GM19372 (cell line): Measurements from ENCODE around the gene SERTAD3.
"Not testable (repeated sequence)": the region's sequence is repeated elsewhere in the genome, so short reads cannot be mapped to it uniquely, and the experiment has no call there.

Experiments used
- ATAC-seq: cut with Tn5 transposase; IDR thresholded peaks from one replicate; pipeline ENCODE4 v1.9.1; 2021; ENCODE audit warnings: mild to moderate bottlenecking, low read depth, moderate library complexity; ENCODE audit not compliant: unreplicated experiment

The SERTAD3 gene

DNA sequence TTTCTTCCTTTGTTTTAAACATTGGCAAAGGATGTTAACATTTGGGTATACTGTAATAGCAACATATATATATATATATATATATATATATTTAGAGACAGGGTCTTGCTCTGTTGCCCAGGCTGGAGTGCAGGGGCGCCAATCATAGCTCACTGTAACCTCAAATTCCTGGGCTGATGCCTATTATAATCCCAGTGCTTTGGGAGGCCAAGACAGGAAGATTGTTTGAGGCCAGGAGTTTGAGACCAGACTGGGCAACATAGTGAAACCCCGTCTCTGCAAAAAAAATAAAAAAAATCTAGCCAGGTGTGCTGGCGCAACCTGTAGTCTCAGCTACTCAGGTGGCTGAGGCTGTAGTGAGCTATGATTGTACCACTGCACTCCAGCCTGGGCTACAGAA, 16.1 kb upstream of the SERTAD3 start:
- ATAC-seq, result no peak

DNA sequence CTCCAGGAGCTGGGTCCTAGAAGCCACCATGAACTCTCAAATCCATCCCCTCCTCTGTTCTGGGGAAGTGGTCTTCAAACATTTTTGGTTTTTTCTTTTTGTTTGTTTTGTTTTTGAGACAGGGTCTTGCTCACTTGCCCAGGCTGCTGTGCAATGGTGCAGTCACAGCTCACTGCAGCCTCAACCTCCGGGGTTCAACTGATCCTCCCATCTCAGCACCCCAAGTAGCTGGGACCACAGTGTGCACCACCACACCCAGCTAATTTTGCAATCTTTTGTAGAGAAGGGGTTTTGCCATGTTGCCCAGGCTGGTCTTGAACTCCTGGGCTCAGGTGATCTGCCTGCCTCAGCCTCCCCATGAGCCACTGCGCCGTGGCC, 14.5 kb upstream of the SERTAD3 start:
- ATAC-seq, result no peak

DNA sequence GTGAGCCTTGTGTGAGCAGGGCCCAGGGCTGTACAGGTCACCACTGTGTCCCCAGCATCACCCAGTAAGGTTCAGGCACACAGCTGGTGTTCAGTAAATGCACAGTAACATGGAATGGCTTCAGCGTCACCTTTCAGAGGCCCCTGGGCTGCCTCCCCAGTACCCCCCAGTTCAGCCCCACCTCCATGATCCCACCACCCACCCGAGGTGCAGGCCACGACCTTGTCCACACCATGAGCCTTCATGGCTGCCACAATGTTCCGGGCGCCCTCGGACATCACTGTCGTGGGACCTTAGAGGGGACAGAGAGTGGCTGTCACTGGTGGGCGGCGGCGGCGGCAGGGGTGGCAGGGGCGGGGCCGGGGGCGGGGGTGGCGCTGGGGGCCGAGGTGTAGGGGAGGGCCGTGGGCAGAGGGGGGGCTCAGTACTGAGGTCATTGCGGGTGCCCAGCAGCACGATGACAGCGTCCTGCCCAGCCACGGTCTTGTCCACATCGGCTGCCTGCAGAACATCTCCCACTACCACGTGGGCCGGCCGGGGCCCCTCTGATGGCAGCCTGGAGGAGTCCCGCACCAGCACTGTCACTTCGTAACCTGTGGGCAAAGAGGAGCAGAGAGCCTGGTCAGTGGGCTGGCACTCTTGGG, 13.9 kb upstream of the SERTAD3 start:
- ATAC-seq, result no peak

DNA sequence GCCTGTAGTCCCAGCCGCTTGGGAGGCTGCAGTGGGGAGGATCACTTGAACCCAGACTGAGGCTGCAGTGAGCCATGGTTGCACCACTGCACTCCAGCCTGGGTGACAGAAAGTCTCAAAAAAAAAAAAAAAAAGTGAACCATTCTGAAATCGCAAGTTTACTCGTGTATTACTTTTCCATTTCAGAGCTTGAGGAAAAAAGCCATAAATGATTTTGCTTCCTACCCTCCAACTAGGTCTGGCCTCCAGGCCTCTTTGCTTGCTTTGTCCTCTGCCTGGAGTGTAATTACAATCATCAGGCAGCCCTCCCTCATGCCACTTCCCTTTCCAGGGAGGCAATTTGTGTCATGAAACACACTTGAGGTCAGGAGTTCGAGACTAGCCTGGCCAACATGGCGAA, 12.9 kb upstream of the SERTAD3 start:
- no peak for ATAC-seq

DNA sequence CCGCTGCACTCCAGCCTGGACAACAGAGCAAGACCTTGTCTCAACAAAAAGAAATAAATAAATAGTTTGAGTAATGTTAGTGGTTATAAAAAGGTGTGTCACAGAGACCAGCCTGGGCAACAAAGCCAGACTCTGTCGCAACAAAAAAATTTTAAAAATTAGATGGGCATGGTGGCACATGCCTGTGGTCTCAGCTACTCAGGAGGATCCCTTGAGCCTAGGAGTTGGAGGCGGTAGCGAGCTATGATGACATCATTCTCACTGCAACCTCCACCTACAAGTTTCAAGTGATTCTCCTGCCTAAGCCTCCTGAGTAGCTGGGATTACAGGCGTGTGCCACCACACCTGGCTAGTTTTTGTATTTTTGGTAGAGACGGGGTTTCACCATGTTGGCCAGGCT, 9.8 kb upstream of the SERTAD3 start:
- ATAC-seq, result not testable (repeated sequence)

DNA sequence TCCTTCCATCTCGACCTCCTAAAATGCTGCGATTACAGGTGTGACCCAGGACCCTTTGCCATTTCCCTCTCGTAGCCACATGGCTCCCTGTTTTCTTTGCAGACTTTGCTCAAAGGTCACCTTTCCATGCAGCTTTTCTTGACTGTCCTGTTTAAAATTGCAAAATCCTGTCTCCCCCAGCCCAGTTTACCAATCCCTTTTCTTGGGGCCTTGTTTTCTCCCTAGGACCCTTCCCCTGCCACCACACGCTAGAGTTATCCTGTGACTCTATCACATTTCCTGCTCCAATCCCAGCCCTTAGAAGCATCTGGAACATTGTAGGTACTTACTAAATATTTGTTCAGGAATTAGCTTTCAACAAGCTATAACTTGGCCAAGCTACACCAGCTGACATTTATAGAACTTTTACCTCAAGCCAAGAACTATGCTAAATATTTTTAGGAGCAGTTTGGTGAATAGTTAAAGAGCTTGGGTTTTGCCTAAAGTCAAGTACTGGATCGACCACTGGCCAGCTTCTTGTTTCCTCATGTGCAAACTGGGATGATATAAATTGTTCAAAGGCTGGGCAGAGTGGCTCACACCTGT, 9.1 kb upstream of the SERTAD3 start:
- ATAC-seq, result no peak

DNA sequence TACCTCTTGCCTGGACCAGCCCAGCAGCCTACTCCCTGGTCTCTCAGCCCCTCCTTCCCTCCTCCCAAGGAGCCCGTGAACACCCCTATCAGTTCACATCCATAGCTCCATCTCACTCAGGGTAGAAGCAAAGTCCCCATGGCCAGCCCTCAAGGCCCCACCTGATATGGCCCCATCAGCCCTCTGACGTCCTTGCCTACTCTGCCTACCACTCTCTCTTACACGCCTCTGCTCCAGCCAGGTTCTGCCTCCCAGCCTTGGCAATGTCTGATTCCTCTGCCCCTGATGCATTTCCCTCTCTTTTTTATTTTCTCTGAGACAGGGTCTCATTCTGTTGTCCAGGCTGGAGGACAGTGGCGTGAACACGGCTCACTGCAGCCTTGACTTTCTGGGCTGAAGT, 7.9 kb upstream of the SERTAD3 start:
- no peak for ATAC-seq

DNA sequence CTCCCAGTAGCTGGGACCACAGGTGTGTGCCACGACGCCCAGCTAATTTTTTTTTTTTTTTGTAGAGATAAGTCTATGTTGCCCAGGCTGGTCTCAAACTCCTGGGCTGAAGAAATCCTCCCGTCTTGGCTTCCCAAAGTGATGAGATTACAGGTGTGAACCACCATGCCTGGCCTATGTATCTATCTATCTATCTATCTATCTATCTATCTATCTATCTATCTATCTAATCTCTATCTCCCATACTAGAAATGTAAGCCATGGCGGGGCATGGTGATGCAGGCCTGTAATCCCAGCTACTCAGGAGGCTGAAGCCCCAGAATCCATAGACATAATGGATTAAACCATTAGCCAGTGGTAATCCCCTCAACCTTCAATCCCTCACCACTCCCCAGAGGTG, 6.5 kb upstream of the SERTAD3 start:
- ATAC-seq, result no peak

DNA sequence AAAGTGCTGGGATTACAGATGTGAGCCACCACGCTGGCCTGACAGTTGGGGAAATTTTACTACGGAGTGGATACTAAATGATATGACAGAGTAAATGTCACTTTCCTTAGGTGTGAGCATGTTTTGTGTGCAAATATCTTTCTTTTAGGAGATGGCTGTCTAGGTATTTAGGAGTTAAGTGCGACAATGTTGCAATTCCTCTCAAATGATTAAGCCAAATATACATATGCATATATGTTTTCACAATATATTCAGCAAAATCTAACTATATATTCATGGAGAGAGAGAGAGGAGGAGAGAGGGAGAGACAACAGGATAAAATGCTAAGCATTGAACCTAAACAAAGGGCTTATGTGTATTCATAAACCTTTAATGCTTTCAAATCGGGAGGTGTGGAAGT, 5.4 kb upstream of the SERTAD3 start:
- ATAC-seq, result no peak

DNA sequence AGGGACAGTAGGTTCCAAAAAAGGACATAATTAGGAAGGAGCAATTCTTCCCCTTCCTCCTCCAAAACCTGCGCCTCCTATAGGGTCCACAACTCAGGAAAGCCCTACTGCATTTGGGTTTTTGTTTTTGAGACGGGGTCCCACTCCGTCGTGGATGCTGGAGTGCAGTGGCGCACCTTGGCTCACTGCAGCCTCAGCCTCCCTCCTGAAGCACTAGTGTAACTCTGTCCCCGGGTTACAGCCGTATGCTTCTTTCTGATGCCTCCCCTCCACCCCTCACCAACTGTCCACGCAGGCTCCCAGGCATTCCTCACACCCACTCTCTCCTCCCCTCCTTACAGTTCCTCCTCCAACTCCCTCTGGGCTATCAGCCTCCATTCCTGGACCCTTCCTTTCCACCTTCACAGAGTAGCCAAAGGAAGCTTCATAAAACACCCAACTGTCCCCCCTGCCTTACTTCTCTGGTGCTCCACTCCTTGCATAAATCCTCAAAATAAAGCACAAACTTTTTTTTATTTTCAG, 2.2 kb upstream of the SERTAD3 start:
- ATAC-seq, result no peak

DNA sequence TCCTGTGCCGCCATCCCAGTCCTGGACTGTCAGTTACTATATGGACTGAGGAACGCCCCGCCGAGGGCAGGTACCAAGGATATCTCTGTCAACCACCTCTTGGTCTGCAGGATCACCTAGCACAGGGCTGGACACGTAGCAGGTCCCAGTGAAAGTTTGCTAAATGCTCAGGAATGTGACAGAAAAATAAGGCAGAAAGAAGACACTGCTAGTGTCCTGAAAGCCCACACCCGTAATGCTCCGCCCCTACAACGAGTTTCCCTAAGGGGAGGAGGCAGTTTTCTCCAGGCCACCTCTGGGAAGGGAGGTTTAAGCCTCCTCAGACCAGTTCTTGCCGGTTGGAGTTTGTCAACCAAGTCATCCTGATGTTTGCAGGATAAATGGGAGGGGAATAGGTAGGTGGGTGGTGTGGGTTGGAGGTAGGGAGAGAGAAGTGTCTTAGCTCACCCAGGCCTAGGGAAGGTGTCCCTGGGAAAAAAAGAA, 1.7 kb upstream of the SERTAD3 start:
- ATAC-seq, result no peak

DNA sequence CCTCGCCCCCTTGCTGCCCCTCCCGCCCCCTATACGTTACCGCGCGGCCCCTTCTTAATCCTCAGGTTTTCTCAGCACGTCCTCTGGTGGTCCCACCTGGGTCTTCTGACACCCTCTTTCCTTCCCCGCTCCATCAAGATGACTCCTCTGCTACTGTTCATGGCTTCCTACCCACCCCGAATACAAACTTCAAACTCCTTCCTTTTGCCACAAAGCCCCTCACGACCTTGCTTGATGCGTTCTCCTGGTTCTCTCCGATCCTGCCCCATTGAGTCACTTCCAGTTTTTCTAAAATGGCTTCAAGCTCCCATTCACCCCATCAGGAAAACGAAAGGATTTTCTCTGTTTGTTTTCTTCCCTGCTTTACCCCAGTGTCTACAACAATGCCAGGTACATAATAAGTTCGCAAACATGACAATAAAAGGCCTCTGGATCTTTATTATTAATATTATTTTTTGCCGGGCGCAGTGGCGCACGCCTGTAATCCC, 734 bp upstream of the SERTAD3 start:
- no peak for ATAC-seq

DNA sequence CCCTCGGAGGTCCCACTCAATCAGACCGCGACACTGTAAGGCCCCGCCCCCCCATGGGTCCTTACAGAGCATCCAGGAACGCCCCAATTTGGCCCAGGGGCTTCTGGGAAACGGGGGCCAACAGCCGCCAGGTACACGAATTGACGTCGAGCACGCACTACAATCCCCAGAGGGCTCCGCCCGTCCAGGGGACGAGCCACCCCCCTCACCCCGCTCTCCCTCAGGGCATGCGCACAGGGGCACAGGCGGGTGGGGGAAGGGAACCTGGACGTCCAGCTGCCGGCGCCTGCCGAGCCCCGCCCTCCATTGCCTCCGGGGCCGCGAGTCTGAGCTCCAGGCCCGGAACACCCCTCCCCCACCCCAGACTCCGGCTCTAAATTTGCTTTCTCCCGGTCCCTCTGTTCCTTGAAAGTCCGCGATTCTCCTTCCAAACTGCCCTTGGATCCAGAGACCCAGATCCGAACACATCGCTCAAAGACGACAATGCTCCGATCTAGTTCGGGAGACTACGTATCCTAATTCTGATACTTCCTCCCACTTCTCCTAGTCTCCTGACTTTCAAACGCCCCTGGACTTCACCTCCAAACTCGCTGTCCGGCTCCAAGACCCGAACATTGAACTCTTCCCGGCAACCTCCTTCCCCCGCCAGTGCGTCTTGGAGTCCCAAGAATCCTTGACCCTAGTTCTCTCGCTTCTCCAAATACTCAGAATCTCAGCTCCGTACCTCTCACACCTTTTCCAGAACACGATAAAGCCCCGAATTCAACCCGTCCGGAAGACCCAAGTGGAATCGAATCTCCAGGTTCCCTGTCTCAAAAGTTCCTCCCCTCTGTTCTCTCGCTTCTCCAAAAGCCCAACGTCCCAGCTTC, 770 bp downstream of the SERTAD3 start:
- peak; percentile 72 for ATAC-seq

DNA sequence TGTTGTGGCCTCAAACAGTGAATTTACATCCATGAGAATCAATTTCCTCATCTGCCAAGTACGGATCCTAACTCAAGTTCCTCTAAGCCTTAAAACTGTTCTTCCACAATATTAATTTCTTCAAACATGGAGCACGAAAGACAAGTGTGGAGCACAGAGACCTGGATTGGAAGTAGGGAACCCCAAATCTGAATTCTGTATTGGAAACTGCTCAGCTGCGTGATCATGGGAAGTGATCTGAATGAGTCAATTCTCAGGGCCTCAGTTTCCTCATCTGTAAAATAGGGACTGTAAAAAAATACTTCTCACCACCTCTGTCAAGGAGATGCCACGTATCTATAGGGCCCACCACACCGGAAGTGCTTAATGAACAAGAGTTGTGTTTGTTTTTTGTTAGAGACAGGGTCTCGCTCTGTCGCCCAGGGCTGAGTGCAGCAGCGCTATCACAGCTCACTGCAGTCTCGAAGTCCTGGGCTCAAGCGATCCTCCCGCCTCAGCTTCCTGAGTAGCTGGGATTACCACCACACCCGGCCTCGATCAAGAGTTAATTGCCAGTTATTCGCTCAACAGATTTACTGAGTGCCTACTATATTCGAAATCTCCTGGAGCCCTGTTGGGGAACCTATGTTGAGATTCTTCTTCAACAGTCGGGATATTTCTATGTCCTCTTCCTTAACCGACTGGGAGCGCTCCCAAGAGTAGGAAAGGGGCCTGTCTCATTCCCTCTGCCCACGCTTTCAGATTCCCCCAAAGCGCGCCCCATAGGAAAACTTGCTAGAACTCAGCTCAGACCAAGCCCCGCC, 1.6 kb downstream of the SERTAD3 start:
- no peak for ATAC-seq

DNA sequence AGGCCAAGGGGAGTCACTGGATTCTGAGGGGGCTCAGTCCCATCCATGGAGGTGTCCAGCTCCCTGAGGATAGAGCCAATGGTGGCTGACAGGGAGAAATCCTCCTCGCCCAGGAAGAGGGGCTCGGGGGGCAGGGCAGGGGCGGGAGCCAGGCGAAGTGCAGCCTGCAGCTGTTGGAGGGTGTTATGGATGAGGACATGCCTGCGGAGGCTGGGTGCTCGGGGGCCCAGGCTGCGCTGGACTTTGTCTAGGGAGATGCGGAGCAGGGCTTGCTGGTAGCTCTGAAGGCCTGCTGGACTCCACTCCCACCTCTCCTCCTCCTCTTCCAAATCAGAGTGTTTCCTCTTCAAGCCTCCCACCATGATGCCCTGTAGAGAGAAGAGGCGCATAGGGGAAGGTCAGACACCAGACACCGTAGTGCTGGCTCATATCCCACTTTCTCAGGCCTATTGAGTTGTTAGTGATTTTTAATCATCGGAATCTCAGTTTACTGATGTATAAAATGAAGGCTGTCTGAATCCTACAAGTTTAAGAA, 2.3 kb downstream of the SERTAD3 start:
- ATAC-seq, result no peak

DNA sequence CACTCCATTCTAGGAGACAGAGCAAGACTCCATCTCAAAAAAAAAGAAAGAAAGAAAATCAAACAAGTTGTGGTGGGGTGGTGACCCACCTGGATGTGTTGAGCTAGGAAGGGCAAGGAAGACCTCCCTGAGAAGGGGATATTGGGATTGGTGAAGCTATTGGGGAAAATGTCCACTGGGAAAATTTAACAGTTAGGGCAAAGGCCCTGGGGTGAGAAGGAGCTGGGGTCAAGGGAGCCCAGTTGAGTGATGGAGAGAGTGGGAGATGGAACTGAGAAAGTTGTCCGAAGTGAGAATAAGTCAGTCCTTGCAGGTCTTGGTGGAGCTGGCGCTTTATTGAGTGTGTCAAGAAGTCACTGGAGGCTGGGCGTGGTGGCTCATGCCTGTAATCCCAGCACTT, 5.9 kb downstream of the SERTAD3 start:
- ATAC-seq, result no peak

DNA sequence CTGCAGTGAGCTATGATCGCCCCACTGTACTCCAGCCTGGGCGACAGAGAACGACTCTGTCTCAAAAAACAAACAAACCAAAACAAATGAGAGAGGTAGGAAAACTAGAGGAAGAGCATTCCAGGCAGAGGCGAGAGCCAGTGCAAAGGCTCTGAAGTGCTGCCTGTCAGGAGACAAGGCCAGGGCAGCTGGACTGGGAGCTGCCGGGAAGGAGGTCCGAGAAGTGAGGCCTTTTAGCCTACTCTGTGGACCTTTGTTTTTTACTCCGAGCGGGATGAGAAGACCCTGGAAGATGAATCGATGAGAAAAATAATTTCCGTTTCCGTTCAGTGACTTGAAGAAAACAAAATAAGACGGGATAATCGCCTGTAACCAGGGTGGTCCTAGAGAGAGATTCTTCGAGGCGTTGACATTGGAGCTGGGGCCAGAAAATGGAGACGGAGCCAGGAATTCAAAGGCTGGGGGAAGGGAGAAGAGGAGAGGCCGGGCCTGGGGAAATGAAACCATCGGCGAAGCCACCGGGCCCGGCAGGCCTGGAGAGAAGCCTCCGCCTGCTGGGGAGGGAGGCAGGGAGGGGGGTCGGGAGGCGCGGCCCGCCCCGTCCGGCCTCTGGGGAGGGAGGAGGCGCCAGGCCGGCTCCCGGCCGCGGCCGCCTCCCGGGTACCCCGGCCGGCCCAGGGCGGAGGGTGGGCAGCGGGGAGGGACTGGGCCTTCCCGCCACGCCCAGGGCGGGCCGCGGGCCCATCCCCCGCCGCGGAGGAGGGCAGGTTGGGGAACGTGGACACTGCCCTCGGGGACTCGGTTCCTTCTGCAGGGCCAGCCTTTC, 10.5 kb downstream of the SERTAD3 start:
- ATAC-seq, result no peak

DNA sequence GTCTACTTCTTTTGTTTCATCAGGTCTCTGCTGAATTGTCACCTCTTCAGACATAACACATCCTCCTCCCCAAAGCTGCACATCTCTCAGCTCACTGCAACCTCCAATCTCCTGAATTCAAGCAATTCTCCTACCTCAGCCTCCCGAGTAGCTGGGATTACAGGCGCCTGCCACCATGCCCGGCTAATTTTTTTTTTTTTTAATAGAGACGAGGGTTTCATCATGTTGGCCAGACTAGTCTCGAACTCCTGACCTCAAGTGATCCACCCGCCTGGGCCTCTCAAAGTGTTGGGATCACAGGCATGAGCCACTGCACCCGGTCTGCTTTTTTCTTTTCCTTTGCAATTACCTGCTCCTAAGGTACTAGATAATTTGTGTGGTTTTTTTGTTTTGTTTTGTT, 11.4 kb downstream of the SERTAD3 start:
- not testable (repeated sequence) for ATAC-seq

DNA sequence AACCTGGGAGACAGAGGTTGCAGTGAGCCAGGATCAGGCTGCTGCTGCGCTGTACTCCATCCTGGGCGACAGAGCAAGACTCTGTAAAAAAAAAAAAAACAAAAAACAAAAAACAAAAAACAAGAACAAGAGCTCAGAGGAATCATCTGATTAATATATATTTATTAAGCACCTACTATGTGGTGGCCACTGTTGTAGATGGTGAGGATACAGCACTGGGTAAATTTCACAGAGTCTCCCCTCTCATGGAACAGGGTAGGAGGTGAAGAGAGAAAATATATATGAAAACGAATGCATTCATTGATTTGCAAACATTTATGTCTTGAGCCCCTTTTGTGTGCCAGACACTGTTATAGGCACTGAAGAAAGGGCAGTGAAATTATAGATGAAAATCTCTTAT, 12.4 kb downstream of the SERTAD3 start:
- ATAC-seq, result no peak
